HL-60 (cell line): ENCODE measurements around the gene FRMPD4.

Experiments
- CTCF ChIP-seq: IDR thresholded peaks from one replicate; pipeline ENCODE4 v1.5.1; 2011; ENCODE audit warnings: low read length, control low read depth, inconsistent platforms; ENCODE audit not compliant: insufficient read depth
- GABPA ChIP-seq: IDR thresholded peaks from 2 replicates; pipeline ENCODE4 v1.6.1; 2012; ENCODE audit warnings: low read depth
- POLR2AphosphoS5 ChIP-seq: IDR thresholded peaks from 2 replicates; pipeline ENCODE4 v1.6.1; 2012; ENCODE audit warnings: low read depth
- REST ChIP-seq: IDR thresholded peaks from 2 replicates; pipeline ENCODE4 v1.6.1; 2012; ENCODE audit warnings: low read depth; ENCODE audit not compliant: insufficient replicate concordance
- SPI1 ChIP-seq: IDR thresholded peaks from 2 replicates; pipeline ENCODE4 v1.6.1; 2012; ENCODE audit warnings: low read depth, mild to moderate bottlenecking, borderline replicate concordance

GRCh38 chrX:12581546-12581945 is 443.3 kb downstream of the FRMPD4 start:
- no peak for TF ChIP-seq CTCF
- no peak for TF ChIP-seq REST
- no peak for TF ChIP-seq SPI1
- TF ChIP-seq POLR2AphosphoS5 = no peak
- TF ChIP-seq GABPA = no peak
